Heart right ventricle (tissue), 16 donors: ENCODE data around the gene MGMT. TPM values are rescaled to one million over a fixed set of nuclear protein-coding genes. Genes with fewer than 3 reads are reported as not detected.

Experiments used
- ATAC-seq, 8 donors: fragments of 200-7000 bp; cut with Tn5 transposase; one replicate each; pipeline ENCODE4 v1.9.1; 2020; ENCODE audit warnings: mild to moderate bottlenecking in 8 of 8, moderate library complexity in 8 of 8, moderate number of reproducible peaks in 1 of 8
- DNase-seq, 2 donors: peaks; one replicate each; pipeline ENCODE4 v3.0.0-alpha.2; 2020
- H3K27ac ChIP-seq, 10 donors: fragments of 200-600 bp; sonication (generic) in 2 of 10; one replicate each; pipeline versions ENCODE4 v1.5.0 to v1.8.0; 2020 to 2022; ENCODE audit warnings: mild to moderate bottlenecking in 3 of 10
- H3K27me3 ChIP-seq, 7 donors: fragments of 200-600 bp; one replicate each; pipeline ENCODE4 v1.8.0; 2021 to 2022; ENCODE audit warnings: mild to moderate bottlenecking in 2 of 7
- H3K36me3 ChIP-seq, 9 donors: fragments of 200-600 bp; sonication (generic) in 1 of 9; one replicate each; pipeline versions ENCODE4 v1.5.0 to v1.8.0; 2020 to 2022; ENCODE audit warnings: mild to moderate bottlenecking in 2 of 9
- H3K4me1 ChIP-seq, 9 donors: fragments of 200-600 bp; sonication (generic) in 1 of 9; one replicate each; pipeline versions ENCODE4 v1.5.0 to v1.8.0; 2020 to 2022; ENCODE audit warnings: mild to moderate bottlenecking in 4 of 9
- H3K4me3 ChIP-seq, 10 donors: fragments of 200-600 bp; sonication (generic) in 2 of 10; one replicate each; pipeline versions ENCODE4 v1.5.0 to v1.8.0; 2020 to 2022; ENCODE audit warnings: mild to moderate bottlenecking in 7 of 10, moderate library complexity in 2 of 10
- H3K9me3 ChIP-seq, 11 donors: fragments of 200-600 bp in 10 of 11; sonication (generic) in 2 of 11; one replicate each; pipeline versions ENCODE4 v1.5.0 to v1.8.0; 2013 to 2022; ENCODE audit warnings: mild to moderate bottlenecking in 2 of 11, control low read depth in 1 of 11, moderate library complexity in 1 of 11
- CTCF ChIP-seq, 9 donors: fragments of 200-600 bp; sonication (generic) in 2 of 9; IDR thresholded peaks; one replicate each; pipeline versions ENCODE4 v1.5.0 to v1.8.0; 2021 to 2022; ENCODE audit warnings: antibody characterized with exemption in 9 of 9, mild to moderate bottlenecking in 5 of 9, moderate library complexity in 1 of 9
- WGBS, 2 donors: extraction: QIAGEN DNeasy Blood & Tissue Kit; methylation state at CpG; one replicate each; pipeline ENCODE4 v1.1.7; 2013; ENCODE audit warnings: inconsistent platforms in 1 of 2; 5-methylcytosine and 5-hydroxymethylcytosine counted together
- intact Hi-C, 10 donors: fragments of 100-400 bp; cut with DNase I; formaldehyde crosslinking; loops; one replicate each; pipeline versions ENCODE4 v1.11.1 to v1.14.2; 2022
- polyA plus RNA-seq, 2 donors: library from polyadenylated mRNA; stranded (reverse); fragments of 200-250 nt; gene quantifications; one replicate each; pipeline ENCODE4 v1.2.3, GENCODE V29; 2013
- total RNA-seq, 10 donors: library from RNA; stranded (reverse); fragmentation: NEBNext Ultra II Directional in 3 of 10; extraction: Animal tissue kit (Norgen Biotek cat#: 25700) in 3 of 10; gene quantifications; one replicate each; pipeline versions ENCODE4 v1.2.1 to v1.2.4, GENCODE V29; 2021 to 2023
- donor health status: Arrhythmogenic right ventricular cardiomyopathy.
- donor health status: ischemic (EF 13 %, LVEDD 7.1; RV severe dilation, severe dysfunction).
- donor health status: healthy with polysubstance abuse.
- donor health status: DM: no; HTN: yes; CAD: no.
- donor health status: DM: no; HTN: no; CAD: no.
- donor health status: ischemic (EF 25% LVEDD 6.9; RV normal size, moderate dysfunction).
- donor health status: ischemic (EF 25% LVEDD 5.7; RV mildly dilated, moderate dysfunction).
- donor health status: healthy.
- donor health status: DM: yes; HTN: yes; CAD: no.
- donor health status: Ischemic cardiomyopathy.
- donor health status: ischemic (EF 35%, LVEDD 5.7; RV mildly dilated, moderate dysfunction).
- donor health status: nonischemic (EF 11% LVEDD 7.7; RV severe dilation, severe dysfunction).
- donor health status: DM: yes; HTN: yes; CAD: no.
- donor health status: PGD.
- donor health status: ischemic (EF 29% LVEDD 5.4; RV normal size, mild dysfunction).
- donor health status: nonischemic (EF 23%, LVEDD 6.1; RV moderate dilation, normal function).

Gene MGMT
- total and polyA plus RNA-seq, 12 donors, result 8.4 to 17.8 (median 12.9) TPM

- no peak for ATAC-seq
Observed at GRCh38 chr10:129498680-129499079, 31.6 kb downstream of the MGMT start.

GRCh38 chr10:129500617-129501339 lies 33.7 kb downstream of the MGMT start:
- ATAC-seq (no peak), DNase-seq (no peak)
- H3K4me1 ChIP-seq, result peaks cover 0 to 6% (median 0%) of the 10 kb centered on the region in 9 donors
- peaks cover 0 to 9% (median 0%) of the 10 kb centered on the region in 9 donors for H3K36me3 ChIP-seq
- intact Hi-C loops, result no loop called here
- H3K27ac ChIP-seq, result no peak overlapping the region
- no peaks in the 10 kb centered on the region for H3K27me3 ChIP-seq
- 95% methylated on average over 9 of the region's 9 CpGs for WGBS, 2 donors
- H3K4me3 ChIP-seq, result no peak overlapping the region
- TF ChIP-seq CTCF (IDR thresholded peaks at IDR 0.05), result no peak
- peaks cover 0 to 5% (median 0%) of the 10 kb centered on the region in 11 donors for H3K9me3 ChIP-seq

More at GRCh38 chr10:129498680-129499079, 31.6 kb downstream of the MGMT start:
- 94 to 95% methylated on average over 2 of the region's 2 CpGs for WGBS, 2 donors
- intact Hi-C loops, result no loop called here
- Histone ChIP-seq H3K9me3 (peaks cover 0 to 5% (median 0%) of the 10 kb centered on the region in 11 donors), H3K27me3 (no peaks in the 10 kb centered on the region), H3K36me3 (peaks cover 0 to 9% (median 0%) of the 10 kb centered on the region in 9 donors), H3K4me1 (peaks cover 0 to 19% (median 0%) of the 10 kb centered on the region in 9 donors), H3K4me3 (no peak overlapping the region), H3K27ac (no peak overlapping the region)
- no peak for DNase-seq
- TF ChIP-seq CTCF (IDR thresholded peaks at IDR 0.05), result no peak

- Histone ChIP-seq H3K27me3 (no peaks in the 10 kb centered on the region), H3K27ac (no peak overlapping the region), H3K4me3 (no peak overlapping the region), H3K36me3 (peaks cover 0 to 9% (median 0%) of the 10 kb centered on the region in 9 donors), H3K9me3 (peaks cover 0 to 5% (median 0%) of the 10 kb centered on the region in 11 donors), H3K4me1 (no peaks in the 10 kb centered on the region)
- ATAC-seq, result no peak
- WGBS, 2 donors, result 84 to 87% methylated on average over 18 of the region's 18 CpGs
- TF ChIP-seq CTCF (IDR thresholded peaks at IDR 0.05), result no peak
- no peak for DNase-seq
- intact Hi-C loops, result no loop called here
Observed at GRCh38 chr10:129501652-129502436, 34.8 kb downstream of the MGMT start.

GRCh38 chr10:129502448-129502847 lies 35.4 kb downstream of the MGMT start:
- Histone ChIP-seq H3K36me3 (peaks cover 0 to 7% (median 0%) of the 10 kb centered on the region in 9 donors), H3K27ac (no peak overlapping the region), H3K4me3 (no peak overlapping the region), H3K27me3 (no peaks in the 10 kb centered on the region), H3K4me1 (peaks cover 0 to 4% (median 0%) of the 10 kb centered on the region in 9 donors), H3K9me3 (peaks cover 0 to 8% (median 0%) of the 10 kb centered on the region in 11 donors)
- DNase-seq, result no peak
- no peak for ATAC-seq
- 86% methylated on average over 5 of the region's 5 CpGs for WGBS, 2 donors
- no peak for TF ChIP-seq CTCF (IDR thresholded peaks at IDR 0.05)
- intact Hi-C loops, result no loop called here
